ENCODE data around the gene C7orf57.

C7orf57 gene

GRCh38 chr7:48083114-48083830, 47.9 kb downstream of the C7orf57 start:
- H3K4me1 ChIP-seq (ENCODE audit: control insufficient read depth, insufficient read depth, low read length), result peaks cover 3% of the 10 kb centered on the region; the same call in 1 of the 2 replicates
- no peaks in the 10 kb centered on the region for H3K36me3 ChIP-seq (ENCODE audit: control insufficient read depth, insufficient read depth, low read length)
- H3K9me3 ChIP-seq (ENCODE audit: control insufficient read depth, insufficient read depth, low read length), result no peaks in the 10 kb centered on the region
- no CpG with 5 or more reads among the region's 6 CpGs for WGBS (ENCODE audit: insufficient coverage, insufficient read length)
- H3K4me3 ChIP-seq (ENCODE audit: low read length), result no peak overlapping the region
- H3K27me3 ChIP-seq (ENCODE audit: control insufficient read depth, insufficient read depth, low read length), result no peaks in the 10 kb centered on the region
- H3K27ac ChIP-seq (ENCODE audit: low read length), result no peak overlapping the region
- no peak for DNase-seq (ENCODE audit: low read depth, low spot score)

GRCh38 chr7:48084727-48085432, 49.5 kb downstream of the C7orf57 start:
- no CpG with 5 or more reads among the region's 9 CpGs for WGBS (ENCODE audit: insufficient coverage, insufficient read length)
- Histone ChIP-seq H3K27me3 (ENCODE audit: control insufficient read depth, insufficient read depth, low read length) (no peaks in the 10 kb centered on the region), H3K36me3 (ENCODE audit: control insufficient read depth, insufficient read depth, low read length) (no peaks in the 10 kb centered on the region), H3K9me3 (ENCODE audit: control insufficient read depth, insufficient read depth, low read length) (no peaks in the 10 kb centered on the region), H3K27ac (ENCODE audit: low read length) (no peak overlapping the region), H3K4me3 (ENCODE audit: low read length) (no peak overlapping the region), H3K4me1 (ENCODE audit: control insufficient read depth, insufficient read depth, low read length) (peaks cover 3% of the 10 kb centered on the region; the same call in 1 of the 2 replicates)
- no peak for DNase-seq (ENCODE audit: low read depth, low spot score)

- Histone ChIP-seq H3K4me3 (ENCODE audit: low read length) (no peak overlapping the region), H3K9me3 (ENCODE audit: control insufficient read depth, insufficient read depth, low read length) (no peaks in the 10 kb centered on the region), H3K4me1 (ENCODE audit: control insufficient read depth, insufficient read depth, low read length) (peaks cover 3% of the 10 kb centered on the region; the same call in 1 of the 2 replicates), H3K27ac (ENCODE audit: low read length) (no peak overlapping the region), H3K36me3 (ENCODE audit: control insufficient read depth, insufficient read depth, low read length) (no peaks in the 10 kb centered on the region), H3K27me3 (ENCODE audit: control insufficient read depth, insufficient read depth, low read length) (no peaks in the 10 kb centered on the region)
- WGBS (ENCODE audit: insufficient coverage, insufficient read length), result no CpG with 5 or more reads among the region's 1 CpG
- no peak for DNase-seq (ENCODE audit: low read depth, low spot score)
Measured at GRCh38 chr7:48085433-48085791, 50.1 kb downstream of the C7orf57 start.

GRCh38 chr7:48085942-48086341, 50.6 kb downstream of the C7orf57 start:
- Histone ChIP-seq H3K27me3 (ENCODE audit: control insufficient read depth, insufficient read depth, low read length) (no peaks in the 10 kb centered on the region), H3K4me1 (ENCODE audit: control insufficient read depth, insufficient read depth, low read length) (peaks cover 3% of the 10 kb centered on the region; the same call in 1 of the 2 replicates), H3K4me3 (ENCODE audit: low read length) (no peak overlapping the region), H3K9me3 (ENCODE audit: control insufficient read depth, insufficient read depth, low read length) (no peaks in the 10 kb centered on the region), H3K36me3 (ENCODE audit: control insufficient read depth, insufficient read depth, low read length) (no peaks in the 10 kb centered on the region), H3K27ac (ENCODE audit: low read length) (no peak overlapping the region)
- no CpG with 5 or more reads among the region's 1 CpG for WGBS (ENCODE audit: insufficient coverage, insufficient read length)
- no peak for DNase-seq (ENCODE audit: low read depth, low spot score)

- no peaks in the 10 kb centered on the region for H3K9me3 ChIP-seq (ENCODE audit: control insufficient read depth, insufficient read depth, low read length)
- no CpG with 5 or more reads among the region's 7 CpGs for WGBS (ENCODE audit: insufficient coverage, insufficient read length)
- H3K27ac ChIP-seq (ENCODE audit: low read length), result no peak overlapping the region
- H3K4me1 ChIP-seq (ENCODE audit: control insufficient read depth, insufficient read depth, low read length), result peaks cover 3% of the 10 kb centered on the region; the same call in 1 of the 2 replicates
- peaks cover 3% of the 10 kb centered on the region; the same call in 1 of the 2 replicates for H3K36me3 ChIP-seq (ENCODE audit: control insufficient read depth, insufficient read depth, low read length)
- no peak overlapping the region for H3K4me3 ChIP-seq (ENCODE audit: low read length)
- no peaks in the 10 kb centered on the region for H3K27me3 ChIP-seq (ENCODE audit: control insufficient read depth, insufficient read depth, low read length)
- no peak for DNase-seq (ENCODE audit: low read depth, low spot score)
Measured at GRCh38 chr7:48087349-48087748, 52.0 kb downstream of the C7orf57 start.

GRCh38 chr7:48088559-48089045, 53.3 kb downstream of the C7orf57 start:
- no CpG with 5 or more reads among the region's 25 CpGs for WGBS (ENCODE audit: insufficient coverage, insufficient read length)
- Histone ChIP-seq H3K27me3 (ENCODE audit: control insufficient read depth, insufficient read depth, low read length) (no peaks in the 10 kb centered on the region), H3K27ac (ENCODE audit: low read length) (no peak overlapping the region), H3K4me1 (ENCODE audit: control insufficient read depth, insufficient read depth, low read length) (peaks cover 1% of the 10 kb centered on the region; the same call in 1 of the 2 replicates), H3K9me3 (ENCODE audit: control insufficient read depth, insufficient read depth, low read length) (no peaks in the 10 kb centered on the region), H3K4me3 (ENCODE audit: low read length) (peak overlapping the region; percentile 81; the same call in 1 of the 2 replicates), H3K36me3 (ENCODE audit: control insufficient read depth, insufficient read depth, low read length) (peaks cover 6% of the 10 kb centered on the region; the same call in 1 of the 2 replicates)
- DNase-seq (ENCODE audit: low read depth, low spot score), result no peak

GRCh38 chr7:48089046-48090003, 54.0 kb downstream of the C7orf57 start, which contains the start of gene UPP1:
UPP1 (plus strand) TSS chr7:48089265; CDS start chr7:48094784, 5,519 bp downstream.
- Histone ChIP-seq H3K27me3 (ENCODE audit: control insufficient read depth, insufficient read depth, low read length) (no peaks in the 10 kb centered on the region), H3K4me1 (ENCODE audit: control insufficient read depth, insufficient read depth, low read length) (peaks cover 1% of the 10 kb centered on the region; the same call in 1 of the 2 replicates), H3K9me3 (ENCODE audit: control insufficient read depth, insufficient read depth, low read length) (no peaks in the 10 kb centered on the region), H3K27ac (ENCODE audit: low read length) (no peak within 1 kb of the TSS), H3K36me3 (ENCODE audit: control insufficient read depth, insufficient read depth, low read length) (peaks cover 8% of the 10 kb centered on the region; the same call in 1 of the 2 replicates), H3K4me3 (ENCODE audit: low read length) (peak within 1 kb of the TSS; percentile 81)
- no CpG with 5 or more reads among the region's 96 CpGs for WGBS (ENCODE audit: insufficient coverage, insufficient read length)
- no peak for DNase-seq (ENCODE audit: low read depth, low spot score)

- H3K4me1 ChIP-seq (ENCODE audit: control insufficient read depth, insufficient read depth, low read length), result peaks cover 1% of the 10 kb centered on the region; the same call in 1 of the 2 replicates
- H3K27ac ChIP-seq (ENCODE audit: low read length), result no peak overlapping the region
- peak overlapping the region; percentile 81; the same call in 1 of the 2 replicates for H3K4me3 ChIP-seq (ENCODE audit: low read length)
- peaks cover 11% of the 10 kb centered on the region; the same call in 1 of the 2 replicates for H3K36me3 ChIP-seq (ENCODE audit: control insufficient read depth, insufficient read depth, low read length)
- no peak for DNase-seq (ENCODE audit: low read depth, low spot score)
- no peaks in the 10 kb centered on the region for H3K27me3 ChIP-seq (ENCODE audit: control insufficient read depth, insufficient read depth, low read length)
- WGBS (ENCODE audit: insufficient coverage, insufficient read length), result no CpG with 5 or more reads among the region's 28 CpGs
- no peaks in the 10 kb centered on the region for H3K9me3 ChIP-seq (ENCODE audit: control insufficient read depth, insufficient read depth, low read length)
Measured at GRCh38 chr7:48090095-48090805, 54.9 kb downstream of the C7orf57 start.

GRCh38 chr7:48091506-48092433, 56.4 kb downstream of the C7orf57 start:
- Histone ChIP-seq H3K36me3 (ENCODE audit: control insufficient read depth, insufficient read depth, low read length) (peaks cover 11% of the 10 kb centered on the region; the same call in 1 of the 2 replicates), H3K27me3 (ENCODE audit: control insufficient read depth, insufficient read depth, low read length) (no peaks in the 10 kb centered on the region), H3K27ac (ENCODE audit: low read length) (no peak overlapping the region), H3K9me3 (ENCODE audit: control insufficient read depth, insufficient read depth, low read length) (no peaks in the 10 kb centered on the region), H3K4me3 (ENCODE audit: low read length) (no peak overlapping the region), H3K4me1 (ENCODE audit: control insufficient read depth, insufficient read depth, low read length) (peaks cover 1% of the 10 kb centered on the region; the same call in 1 of the 2 replicates)
- no peak for DNase-seq (ENCODE audit: low read depth, low spot score)
- WGBS (ENCODE audit: insufficient coverage, insufficient read length), result no CpG with 5 or more reads among the region's 10 CpGs

Measured in iPS DF 6.9 (cell line).